ENCODE data around the gene HSD17B2. TPM values are rescaled to one million over a fixed set of nuclear protein-coding genes. Genes with fewer than 3 reads are reported as not detected.

The HSD17B2 gene
- total and polyA plus RNA-seq, 8 donors = 0.11 to 0.86 (median 0.37) TPM

DNA sequence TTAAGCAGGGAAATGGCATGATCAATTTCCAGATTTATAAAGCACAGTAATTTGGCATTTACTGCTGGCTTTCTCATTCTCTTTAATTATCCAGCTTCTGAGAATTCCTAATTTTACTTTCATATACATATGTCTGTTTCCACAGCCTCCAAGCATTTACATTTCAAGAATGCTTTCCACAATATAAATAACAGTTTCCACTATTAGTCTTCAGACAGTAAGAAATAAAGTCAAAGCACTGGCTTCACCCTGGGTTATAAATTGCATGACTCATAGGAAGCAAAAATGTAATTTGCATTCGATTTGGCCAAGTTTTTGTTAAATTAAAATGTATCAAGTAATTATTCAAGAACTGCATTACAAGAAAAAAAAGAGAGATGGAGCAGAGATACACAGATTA lies 81.5 kb downstream of the HSD17B2 start:
- H3K27me3 ChIP-seq = no peaks in the 10 kb centered on the region
- no peaks in the 10 kb centered on the region for H3K9me3 ChIP-seq
- H3K4me1 ChIP-seq = no peaks in the 10 kb centered on the region
- TF ChIP-seq, protein P1, sequence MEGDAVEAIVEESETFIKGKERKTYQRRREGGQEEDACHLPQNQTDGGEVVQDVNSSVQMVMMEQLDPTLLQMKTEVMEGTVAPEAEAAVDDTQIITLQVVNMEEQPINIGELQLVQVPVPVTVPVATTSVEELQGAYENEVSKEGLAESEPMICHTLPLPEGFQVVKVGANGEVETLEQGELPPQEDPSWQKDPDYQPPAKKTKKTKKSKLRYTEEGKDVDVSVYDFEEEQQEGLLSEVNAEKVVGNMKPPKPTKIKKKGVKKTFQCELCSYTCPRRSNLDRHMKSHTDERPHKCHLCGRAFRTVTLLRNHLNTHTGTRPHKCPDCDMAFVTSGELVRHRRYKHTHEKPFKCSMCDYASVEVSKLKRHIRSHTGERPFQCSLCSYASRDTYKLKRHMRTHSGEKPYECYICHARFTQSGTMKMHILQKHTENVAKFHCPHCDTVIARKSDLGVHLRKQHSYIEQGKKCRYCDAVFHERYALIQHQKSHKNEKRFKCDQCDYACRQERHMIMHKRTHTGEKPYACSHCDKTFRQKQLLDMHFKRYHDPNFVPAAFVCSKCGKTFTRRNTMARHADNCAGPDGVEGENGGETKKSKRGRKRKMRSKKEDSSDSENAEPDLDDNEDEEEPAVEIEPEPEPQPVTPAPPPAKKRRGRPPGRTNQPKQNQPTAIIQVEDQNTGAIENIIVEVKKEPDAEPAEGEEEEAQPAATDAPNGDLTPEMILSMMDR (IDR thresholded peaks at IDR 0.05) = no peak
- H3K4me3 ChIP-seq = no peak overlapping the region
- intact Hi-C loops (cut with DNase I) = no loop called here
- no peaks in the 10 kb centered on the region for H3K36me3 ChIP-seq
- ATAC-seq (no peak), DNase-seq (no peak)
- no peak overlapping the region for H3K27ac ChIP-seq

DNA sequence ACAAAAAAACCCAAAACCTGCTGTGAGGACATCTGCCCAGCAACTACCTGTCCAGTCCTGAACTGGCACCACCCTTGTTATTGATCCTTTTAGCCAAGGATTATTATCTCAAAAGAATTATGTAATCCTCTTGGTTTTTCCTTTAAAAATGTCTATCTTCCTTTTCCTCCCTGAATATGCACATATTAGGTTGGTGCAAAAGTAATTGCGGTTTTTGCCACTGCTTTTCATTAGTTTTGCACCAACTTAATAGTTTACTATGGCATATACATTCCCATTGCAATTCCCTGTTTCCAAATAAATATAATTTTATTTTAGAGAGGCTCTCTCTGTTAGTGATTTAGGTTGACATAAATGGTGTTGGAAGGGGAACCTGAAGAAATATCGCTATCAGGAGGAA lies 83.7 kb downstream of the HSD17B2 start:
- intact Hi-C loops (cut with DNase I) = no loop called here
- Histone ChIP-seq H3K4me3 (no peak overlapping the region), H3K4me1 (no peaks in the 10 kb centered on the region), H3K27me3 (no peaks in the 10 kb centered on the region), H3K36me3 (no peaks in the 10 kb centered on the region), H3K27ac (no peak overlapping the region), H3K9me3 (no peaks in the 10 kb centered on the region)
- ATAC-seq = no peak
- TF ChIP-seq, protein P1 (IDR thresholded peaks at IDR 0.05) = no peak
- DNase-seq = no peak

DNA sequence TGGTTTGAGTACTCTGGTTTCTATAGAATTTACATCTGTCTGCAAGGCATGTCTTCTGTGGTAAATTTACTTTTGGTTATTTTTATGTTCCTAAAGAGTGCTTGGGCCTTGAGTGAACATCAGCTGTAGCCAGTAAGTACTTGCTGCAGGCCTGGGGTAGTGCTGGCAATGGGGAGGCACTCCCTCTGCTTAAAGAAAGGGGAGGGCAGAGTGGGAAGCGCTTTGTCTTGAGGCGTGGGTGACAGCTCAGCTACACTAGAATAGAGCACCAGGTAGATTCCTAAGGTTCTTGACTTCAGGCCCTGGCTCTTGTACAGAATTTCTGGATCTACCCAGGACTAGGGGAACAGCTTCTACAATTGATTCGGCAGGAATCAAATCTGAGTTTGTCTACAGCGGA lies 84.4 kb downstream of the HSD17B2 start:
- Histone ChIP-seq H3K27ac (no peak overlapping the region), H3K4me3 (no peak overlapping the region), H3K27me3 (no peaks in the 10 kb centered on the region), H3K9me3 (no peaks in the 10 kb centered on the region), H3K4me1 (no peaks in the 10 kb centered on the region), H3K36me3 (no peaks in the 10 kb centered on the region)
- ATAC-seq (no peak), DNase-seq (no peak)
- intact Hi-C loops (cut with DNase I) = no loop called here
- TF ChIP-seq, protein P1 (IDR thresholded peaks at IDR 0.05) = no peak

DNA sequence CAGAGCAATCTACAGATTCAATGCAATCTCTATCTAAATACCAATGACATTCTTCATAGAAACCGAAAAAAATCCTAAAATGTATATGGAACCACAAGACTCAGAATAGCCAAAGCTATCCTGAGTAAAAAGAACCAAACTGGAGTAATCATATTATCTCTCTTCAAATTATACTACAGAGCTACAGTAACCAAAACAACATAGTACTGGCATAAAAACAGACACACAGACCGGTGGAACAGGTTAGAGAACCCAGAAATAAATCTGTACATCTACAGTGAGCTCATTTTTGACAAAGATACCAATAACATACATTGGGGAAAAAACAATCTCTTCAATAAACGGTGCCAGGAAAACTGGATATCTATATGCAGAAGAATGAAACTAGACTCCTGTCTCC lies 89.6 kb downstream of the HSD17B2 start:
- Histone ChIP-seq H3K36me3 (no peaks in the 10 kb centered on the region), H3K4me1 (no peaks in the 10 kb centered on the region), H3K9me3 (no peaks in the 10 kb centered on the region), H3K4me3 (no peak overlapping the region), H3K27ac (no peak overlapping the region), H3K27me3 (no peaks in the 10 kb centered on the region)
- DNase-seq (no peak), ATAC-seq (no peak)
- TF ChIP-seq, protein P1 (IDR thresholded peaks at IDR 0.05) = no peak
- intact Hi-C loops (cut with DNase I) = no loop called here

DNA sequence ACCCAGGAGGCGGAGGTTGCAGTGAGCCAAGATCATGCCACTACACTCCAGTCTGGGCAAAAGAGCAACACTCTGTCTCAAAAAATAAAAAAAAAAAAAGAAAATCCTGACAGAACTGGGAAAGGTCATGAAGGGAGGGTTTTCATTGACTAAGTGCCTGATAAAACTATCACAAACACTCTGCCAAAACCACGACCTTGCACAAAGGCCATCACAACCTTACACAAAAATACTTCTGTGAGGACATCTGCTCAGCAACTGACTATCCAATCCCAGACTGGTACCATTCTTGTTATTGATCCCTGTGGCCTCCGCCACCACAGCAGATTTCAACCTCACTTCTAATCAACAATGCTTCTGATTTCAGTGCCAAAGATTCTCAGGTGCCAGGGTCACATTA lies 94.8 kb downstream of the HSD17B2 start:
- intact Hi-C loops (cut with DNase I) = no loop called here
- no peak for DNase-seq

More for the DNA sequence above, 94.8 kb downstream of the HSD17B2 start:
- H3K36me3 ChIP-seq = no peaks in the 10 kb centered on the region
- H3K4me3 ChIP-seq = no peak overlapping the region
- H3K4me1 ChIP-seq = no peaks in the 10 kb centered on the region
- H3K9me3 ChIP-seq = no peaks in the 10 kb centered on the region
- no peak overlapping the region for H3K27ac ChIP-seq
- H3K27me3 ChIP-seq = no peaks in the 10 kb centered on the region
- TF ChIP-seq, protein P1 (IDR thresholded peaks at IDR 0.05) = no peak
- no peak for ATAC-seq

Measured in left lung (tissue), 10 donors.